Measurements from ENCODE around the gene C3orf33.

The C3orf33 gene

GRCh38 chr3:155785662-155786295 is 20.3 kb downstream of the C3orf33 start:
- no peak for DNase-seq (ENCODE audit: low read depth in 2 of 2)

DNA sequence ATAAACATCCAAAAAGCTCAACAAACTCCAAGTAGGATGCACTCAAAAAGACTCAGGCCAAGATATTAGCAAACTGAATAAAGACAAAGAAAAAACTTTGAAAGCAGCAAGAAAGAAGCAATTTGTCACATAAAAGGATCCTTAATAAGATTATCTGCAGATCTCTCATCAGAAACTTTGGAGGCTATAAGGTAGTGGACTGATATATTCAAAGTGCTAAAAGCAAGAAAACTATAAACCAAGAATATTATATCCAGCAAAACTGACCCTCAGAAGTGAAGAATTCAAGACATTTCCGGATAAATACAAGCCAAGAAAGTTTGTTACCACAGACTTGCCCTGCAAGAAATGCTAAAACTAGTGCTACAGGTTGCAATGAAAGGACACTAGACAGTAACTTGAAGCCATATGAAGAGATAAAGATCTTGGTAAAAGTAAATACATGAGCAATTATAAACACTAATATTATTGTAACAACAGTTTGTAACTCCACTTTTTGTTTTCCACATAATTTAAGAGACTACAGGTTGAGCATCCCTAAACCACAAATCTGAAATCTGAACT is 23.6 kb downstream of the C3orf33 start:
- DNase-seq (ENCODE audit: low read depth in 2 of 2), result no peak

DNA sequence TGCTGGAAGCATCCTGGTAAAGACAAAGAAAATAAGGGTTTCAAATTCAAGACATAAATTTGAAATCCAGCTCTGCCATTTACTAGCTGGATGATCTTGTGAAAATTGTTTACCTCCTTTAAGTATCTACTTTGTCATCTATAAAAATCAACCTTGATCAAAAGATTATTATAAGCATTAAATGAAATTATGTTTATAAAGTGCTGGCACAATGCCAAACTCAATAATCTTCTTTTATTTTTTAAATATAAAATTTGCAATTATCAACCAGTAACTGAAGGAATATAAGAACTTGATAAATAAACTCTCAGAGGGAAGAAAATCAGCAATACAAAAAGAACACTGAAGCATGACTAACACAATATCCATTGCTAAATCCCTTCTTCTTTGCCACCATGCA is 25.8 kb downstream of the C3orf33 start:
- no peak for DNase-seq (ENCODE audit: low read depth in 2 of 2)

GRCh38 chr3:155778462-155778861 is 27.6 kb downstream of the C3orf33 start:
- DNase-seq (ENCODE audit: low read depth in 2 of 2), result no peak

GRCh38 chr3:155772801-155773200 is 33.3 kb downstream of the C3orf33 start:
- no peak for DNase-seq (ENCODE audit: low read depth in 2 of 2)

DNA sequence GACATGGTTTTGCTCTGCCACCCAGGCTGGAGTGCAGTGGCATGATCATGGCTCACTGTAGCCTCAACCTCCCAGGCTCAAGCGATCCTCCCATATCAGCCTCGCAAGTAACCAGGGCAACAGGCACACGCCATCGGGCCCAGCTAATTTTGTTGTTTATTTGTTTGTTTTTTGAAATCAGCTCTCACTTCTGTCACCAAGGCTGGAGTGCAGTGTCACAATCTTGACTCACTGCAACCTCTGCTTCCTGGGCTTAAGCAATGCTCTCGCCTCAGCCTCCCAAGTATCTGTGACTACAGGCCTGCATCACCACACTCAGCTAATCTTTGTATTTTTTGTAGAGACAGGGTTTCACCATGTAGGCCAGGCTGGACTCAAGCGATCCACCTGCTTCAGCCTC is 35.0 kb downstream of the C3orf33 start:
- no peak for DNase-seq (ENCODE audit: low read depth in 2 of 2)

DNA sequence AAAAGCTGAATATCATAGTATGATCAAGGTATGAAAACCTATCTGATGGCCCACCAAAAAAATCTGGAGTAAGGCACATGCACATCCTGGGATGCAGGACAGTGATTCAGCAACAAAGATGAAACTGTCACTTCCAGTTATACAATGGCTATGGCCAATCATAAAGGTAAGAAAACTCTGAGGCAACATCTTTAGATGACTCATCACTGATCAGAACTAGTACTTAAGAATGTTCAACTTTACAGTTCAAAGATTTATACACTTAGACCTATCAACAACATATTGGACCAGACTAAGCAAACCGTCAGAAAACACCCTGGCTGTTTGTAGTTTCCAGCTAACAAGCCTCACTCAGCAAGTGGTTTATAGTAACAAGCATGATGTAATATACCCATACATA is 39.9 kb downstream of the C3orf33 start:
- no peak for DNase-seq (ENCODE audit: low read depth in 2 of 2)

DNA sequence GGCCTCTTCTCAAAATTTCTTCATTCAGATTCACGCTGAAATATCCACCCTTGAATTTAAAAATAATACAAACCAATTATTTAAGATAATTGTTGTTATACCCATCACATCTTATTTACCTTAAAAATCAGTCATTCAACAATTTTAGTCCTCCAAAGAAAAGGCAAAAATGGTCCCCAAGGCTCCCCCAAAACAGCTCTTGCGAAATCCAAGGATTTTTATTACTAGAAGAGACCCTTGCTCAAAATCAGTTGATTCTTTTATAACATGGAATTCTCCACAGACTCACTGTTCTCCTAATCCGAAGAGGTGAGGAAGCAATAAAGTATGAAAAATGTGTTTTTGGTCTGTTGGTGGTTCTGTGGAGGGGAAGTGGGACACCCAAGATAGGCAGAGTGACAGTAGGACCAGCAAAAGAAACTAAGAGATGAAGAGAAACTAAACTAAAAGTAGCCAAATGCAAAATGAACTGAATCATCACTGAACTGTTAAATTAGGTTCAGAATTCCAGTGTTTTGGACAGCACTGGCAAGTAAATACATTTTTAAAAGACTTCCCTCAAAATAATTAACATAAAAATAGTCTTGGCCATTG is 42.1 kb downstream of the C3orf33 start:
- no peak for DNase-seq (ENCODE audit: low read depth in 2 of 2)

GRCh38 chr3:155760653-155761052 is 45.4 kb downstream of the C3orf33 start:
- no peak for DNase-seq (ENCODE audit: low read depth in 2 of 2)

DNA sequence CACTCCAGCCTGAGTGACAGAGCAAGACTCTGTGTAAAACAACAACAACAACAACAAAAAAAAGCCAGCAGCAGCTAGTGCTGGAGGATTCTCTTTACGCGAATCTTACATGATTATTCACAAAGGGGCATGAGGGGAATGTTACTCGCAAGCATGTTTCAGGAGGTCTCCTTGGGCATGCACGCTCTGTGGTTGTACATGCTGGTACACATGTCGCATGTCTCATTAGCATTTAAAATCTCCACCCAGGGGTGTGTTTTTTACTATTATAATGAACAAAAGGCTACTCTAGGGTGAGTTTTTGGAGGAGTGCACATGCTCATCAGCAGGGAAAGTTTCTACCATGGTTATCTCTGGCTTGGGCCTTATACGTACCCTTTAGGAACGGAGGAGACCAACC is 48.5 kb downstream of the C3orf33 start:
- DNase-seq (ENCODE audit: low read depth in 2 of 2), result no peak

- no peak for DNase-seq (ENCODE audit: low read depth in 2 of 2)
Observed at GRCh38 chr3:155753038-155753639, 52.9 kb downstream of the C3orf33 start.

DNA sequence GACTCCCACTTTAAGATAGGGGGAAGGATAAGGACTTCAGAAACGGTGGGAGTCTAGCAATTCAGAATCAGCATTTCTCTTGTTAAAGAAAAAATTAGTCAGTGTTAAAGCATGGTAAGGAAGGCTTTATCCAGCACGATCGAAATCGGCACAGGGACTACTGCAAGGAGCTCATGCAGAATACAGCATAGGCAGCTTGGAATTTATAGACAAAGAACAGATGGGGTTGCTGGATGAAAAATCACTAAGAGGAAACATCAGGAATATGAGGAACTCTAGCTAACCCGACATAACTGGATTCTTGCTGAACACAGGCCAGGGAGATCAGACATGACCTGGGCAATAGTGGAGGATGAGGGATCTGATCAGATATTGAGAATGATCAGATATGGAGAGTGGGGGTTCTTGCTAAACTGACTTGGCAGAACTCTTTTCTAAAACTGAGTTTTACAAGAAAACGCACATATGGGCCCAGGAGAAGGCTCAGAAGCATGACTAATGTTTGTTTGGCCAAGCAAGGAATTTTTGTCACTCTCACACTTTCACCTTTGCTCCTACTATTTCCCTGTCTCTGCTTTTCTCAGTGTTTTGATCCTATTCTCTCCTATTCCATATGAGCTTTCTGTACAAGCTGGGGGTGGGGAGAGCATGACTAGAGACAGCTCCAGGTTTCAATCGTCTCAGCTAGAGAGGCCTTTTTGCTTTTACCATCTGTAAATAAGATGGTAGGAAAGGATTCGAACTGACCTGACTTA is 57.3 kb downstream of the C3orf33 start:
- DNase-seq (ENCODE audit: low read depth in 2 of 2), result no peak

- no peak for DNase-seq (ENCODE audit: low read depth in 2 of 2)
Observed at GRCh38 chr3:155747946-155748290, 58.2 kb downstream of the C3orf33 start.

GRCh38 chr3:155747286-155747945 is 58.7 kb downstream of the C3orf33 start:
- DNase-seq (ENCODE audit: low read depth in 2 of 2), result no peak

DNA sequence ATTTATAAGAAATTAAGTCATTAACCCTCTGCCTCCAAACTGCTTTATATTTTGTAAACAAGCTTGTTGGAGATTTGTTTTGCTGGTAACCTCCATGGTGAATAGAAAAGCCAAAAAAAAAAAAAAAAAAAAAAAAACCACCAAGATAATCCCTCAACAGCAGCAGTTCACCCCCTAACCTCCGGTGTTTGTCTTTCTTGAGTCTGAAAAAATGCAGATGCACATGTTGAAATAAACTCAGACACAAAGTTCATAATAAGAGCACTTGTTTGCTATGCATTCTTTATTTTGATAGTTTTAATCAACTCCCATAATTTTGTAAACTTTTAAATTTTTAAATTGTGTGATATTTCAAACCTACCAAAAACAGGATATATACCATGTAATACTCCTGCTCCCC is 59.4 kb downstream of the C3orf33 start:
- no peak for DNase-seq (ENCODE audit: low read depth in 2 of 2)

DNA sequence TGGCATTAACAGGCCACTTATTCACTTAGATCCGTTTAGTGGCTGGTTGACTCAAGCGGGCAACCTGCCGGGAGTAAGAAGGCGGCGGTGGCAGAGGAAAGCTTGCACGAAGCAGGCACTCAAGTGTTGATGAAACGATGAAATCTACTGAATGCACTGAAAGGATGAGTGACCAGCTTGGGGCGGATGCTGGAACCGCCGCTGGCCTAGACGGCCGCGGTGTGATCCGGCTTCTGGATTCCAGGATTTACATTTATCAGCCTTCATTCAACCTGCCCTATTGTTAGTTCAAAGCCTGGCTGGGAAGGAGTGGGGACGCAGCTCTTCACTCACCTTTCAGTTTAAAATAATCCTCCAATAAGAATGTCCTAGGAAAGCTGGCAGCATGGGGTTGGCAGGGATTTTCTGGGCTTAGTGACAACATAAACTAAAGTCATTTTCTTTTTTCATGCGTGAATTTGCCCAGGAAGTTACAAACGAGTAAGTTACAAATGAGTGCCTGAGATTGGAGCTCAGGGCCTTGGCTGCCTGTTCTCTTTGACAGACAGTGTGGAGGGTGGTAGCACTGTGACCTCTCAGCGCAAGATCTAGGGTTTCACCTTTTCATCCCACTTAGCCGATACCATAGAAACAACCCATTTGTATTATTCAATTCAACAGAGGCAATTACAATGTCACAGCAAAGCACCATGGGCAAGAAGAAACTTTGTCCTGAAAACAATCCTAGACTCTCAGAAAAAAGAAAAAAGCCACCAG is 60.1 kb downstream of the C3orf33 start:
- DNase-seq (ENCODE audit: low read depth in 2 of 2), result no peak

- peak in 1 of 2 donors; percentile 21 for DNase-seq (ENCODE audit: low read depth in 2 of 2)
Observed at GRCh38 chr3:155744626-155745324, 61.3 kb downstream of the C3orf33 start, which contains the start of gene PLCH1. Gene PLCH1, minus strand, starts transcription at chr3:155745071. Its CDS starts 40,847 bp downstream, at chr3:155704224.

DNA sequence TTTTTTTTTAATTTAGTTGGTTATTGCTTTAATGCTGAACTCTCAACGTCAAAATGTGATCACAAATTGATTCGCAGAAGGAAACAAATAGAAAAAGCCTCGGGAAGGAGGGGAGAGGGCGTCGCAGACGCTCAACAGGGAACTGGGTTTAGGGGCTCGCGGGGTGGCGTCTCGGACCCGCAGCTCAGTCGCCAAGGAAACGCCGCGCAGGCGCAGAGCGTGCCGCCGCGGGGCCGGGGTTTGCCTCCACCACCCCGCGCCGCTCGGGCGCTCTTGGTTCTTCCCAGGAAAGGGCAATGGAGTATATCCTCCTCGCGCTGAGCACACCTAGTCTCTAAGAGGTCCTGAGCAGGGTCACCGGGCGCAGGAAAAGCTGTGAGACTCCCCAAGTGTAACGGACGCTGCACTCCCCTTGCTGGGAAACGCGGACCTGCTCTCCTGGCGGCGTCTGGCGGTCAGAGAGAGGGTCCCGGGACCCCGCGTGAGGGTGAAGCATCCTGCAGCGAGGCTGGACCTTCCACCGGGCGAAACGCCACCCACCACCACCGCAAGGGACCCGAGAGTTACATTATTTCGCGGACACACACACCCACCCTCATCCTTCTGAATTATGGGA is 62.0 kb downstream of the C3orf33 start:
- peak; percentile 33 to 38 for DNase-seq (ENCODE audit: low read depth in 2 of 2)

- no peak for DNase-seq (ENCODE audit: low read depth in 2 of 2)
Observed at GRCh38 chr3:155743606-155744005, 62.5 kb downstream of the C3orf33 start.

GRCh38 chr3:155742349-155742965 is 63.6 kb downstream of the C3orf33 start:
- DNase-seq (ENCODE audit: low read depth in 2 of 2), result no peak

All from stimulated activated CD4-positive, alpha-beta T cell treated with anti-CD3 and anti-CD28 coated beads, Interleukin-4, amount 100 ng/mL, for 48 hours (primary cell).